ENCODE data around the gene PROB1. TPM values are rescaled to one million over a fixed set of nuclear protein-coding genes. Genes with fewer than 3 reads are reported as not detected.

PROB1 gene
- total RNA-seq, 4 donors from 2014 or later: 26.8 to 81.4 (median 52.9) TPM

DNA sequence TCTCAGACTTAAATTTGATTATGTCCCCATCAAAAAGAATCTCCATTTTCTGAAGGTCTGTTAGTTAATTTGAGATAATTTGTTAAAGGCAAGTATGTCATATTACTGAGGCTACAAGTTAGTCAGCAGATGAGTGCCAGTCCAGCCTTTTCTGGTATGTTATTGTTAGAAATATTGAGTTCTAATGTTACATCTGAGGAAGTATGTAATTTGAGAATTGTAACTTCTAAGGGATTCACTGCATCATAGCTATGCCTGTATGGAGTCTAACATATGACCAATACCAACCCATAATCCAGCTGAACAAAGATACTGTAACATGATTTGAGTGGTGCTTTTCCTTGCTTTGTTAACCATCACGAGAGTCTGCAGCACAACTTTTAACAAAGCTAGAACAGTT is 25.7 kb downstream of the PROB1 start:
- DNase-seq (no peak), ATAC-seq (no peak)
- intact Hi-C loops (cut with DNase I; ENCODE audit: low total_unique reads): no loop called here
- in situ Hi-C loops (cut with MboI; ENCODE audit: low sequenced_read_pairs in 4 of 4): no loop called here
- no peaks in the 10 kb centered on the region for H3K27me3 ChIP-seq
- H3K36me3 ChIP-seq: peaks cover 0 to 54% of the 10 kb centered on the region in 2 donors
- peaks cover 23 to 33% of the 10 kb centered on the region in 2 donors for H3K4me1 ChIP-seq
- no peak overlapping the region for H3K4me3 ChIP-seq
- peak overlapping the region; percentile 40 to 63 (median 54) for H3K27ac ChIP-seq
- TF ChIP-seq, protein P1, sequence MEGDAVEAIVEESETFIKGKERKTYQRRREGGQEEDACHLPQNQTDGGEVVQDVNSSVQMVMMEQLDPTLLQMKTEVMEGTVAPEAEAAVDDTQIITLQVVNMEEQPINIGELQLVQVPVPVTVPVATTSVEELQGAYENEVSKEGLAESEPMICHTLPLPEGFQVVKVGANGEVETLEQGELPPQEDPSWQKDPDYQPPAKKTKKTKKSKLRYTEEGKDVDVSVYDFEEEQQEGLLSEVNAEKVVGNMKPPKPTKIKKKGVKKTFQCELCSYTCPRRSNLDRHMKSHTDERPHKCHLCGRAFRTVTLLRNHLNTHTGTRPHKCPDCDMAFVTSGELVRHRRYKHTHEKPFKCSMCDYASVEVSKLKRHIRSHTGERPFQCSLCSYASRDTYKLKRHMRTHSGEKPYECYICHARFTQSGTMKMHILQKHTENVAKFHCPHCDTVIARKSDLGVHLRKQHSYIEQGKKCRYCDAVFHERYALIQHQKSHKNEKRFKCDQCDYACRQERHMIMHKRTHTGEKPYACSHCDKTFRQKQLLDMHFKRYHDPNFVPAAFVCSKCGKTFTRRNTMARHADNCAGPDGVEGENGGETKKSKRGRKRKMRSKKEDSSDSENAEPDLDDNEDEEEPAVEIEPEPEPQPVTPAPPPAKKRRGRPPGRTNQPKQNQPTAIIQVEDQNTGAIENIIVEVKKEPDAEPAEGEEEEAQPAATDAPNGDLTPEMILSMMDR (IDR thresholded peaks at IDR 0.05 in 4 of 5, conservative IDR thresholded peaks at IDR 0.05 in 1 of 5): no peak
- TF ChIP-seq POLR2A (IDR thresholded peaks at IDR 0.05): no peak
- H3K9me3 ChIP-seq: no peaks in the 10 kb centered on the region

DNA sequence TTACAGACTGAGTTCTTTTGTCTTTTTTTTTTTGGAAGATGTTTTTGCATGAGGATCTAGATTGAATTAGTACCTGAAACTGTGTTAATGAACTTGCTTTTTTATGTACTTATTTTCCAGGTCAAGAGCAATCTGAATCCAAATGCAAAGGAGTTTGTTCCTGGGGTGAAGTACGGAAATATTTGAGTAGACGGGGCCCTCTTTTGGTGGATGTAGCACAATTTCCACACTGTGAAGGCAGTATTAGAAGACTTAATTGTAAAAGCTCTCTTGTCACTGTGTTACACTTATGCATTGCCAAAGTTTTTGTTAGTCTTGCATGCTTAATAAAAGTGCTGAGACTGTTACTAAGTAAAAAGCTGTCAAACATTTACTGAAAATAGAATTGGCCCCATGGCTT is 26.3 kb downstream of the PROB1 start:
- DNase-seq (no peak), ATAC-seq (no peak)
- peaks cover 0 to 59% of the 10 kb centered on the region in 2 donors for H3K36me3 ChIP-seq
- intact Hi-C loops (cut with DNase I; ENCODE audit: low total_unique reads) (no loop called here), in situ Hi-C loops (cut with MboI; ENCODE audit: low sequenced_read_pairs in 4 of 4) (no loop called here)
- TF ChIP-seq, protein P1 (IDR thresholded peaks at IDR 0.05 in 4 of 5, conservative IDR thresholded peaks at IDR 0.05 in 1 of 5): no peak
- no peak for TF ChIP-seq POLR2A (IDR thresholded peaks at IDR 0.05)
- no peaks in the 10 kb centered on the region for H3K27me3 ChIP-seq
- H3K9me3 ChIP-seq: no peaks in the 10 kb centered on the region
- peaks cover 19 to 28% of the 10 kb centered on the region in 2 donors for H3K4me1 ChIP-seq
- H3K27ac ChIP-seq: peak overlapping the region; percentile 40 to 63 (median 54)
- no peak overlapping the region for H3K4me3 ChIP-seq

DNA sequence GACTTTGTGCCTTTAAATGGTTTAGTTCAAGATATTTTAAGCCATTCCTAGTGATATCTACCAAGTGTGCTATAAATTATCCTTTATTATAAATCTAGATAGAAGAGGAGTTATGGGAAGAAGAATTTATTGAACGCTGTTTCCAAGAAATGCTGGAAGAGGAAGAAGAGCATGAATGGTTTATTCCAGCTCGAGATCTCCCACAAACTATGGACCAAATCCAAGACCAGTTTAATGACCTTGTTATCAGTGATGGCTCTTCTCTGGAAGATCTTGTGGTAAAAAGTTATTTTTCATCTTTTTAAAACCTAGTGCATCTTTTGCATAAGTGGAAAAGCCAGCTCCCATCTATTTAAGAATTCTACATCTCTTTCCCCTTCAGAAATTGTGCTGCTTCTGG is 30.4 kb downstream of the PROB1 start:
- Histone ChIP-seq H3K27ac (no peak overlapping the region), H3K27me3 (no peaks in the 10 kb centered on the region), H3K36me3 (peaks cover 0 to 46% of the 10 kb centered on the region in 2 donors), H3K9me3 (no peaks in the 10 kb centered on the region), H3K4me1 (peaks cover 14 to 18% of the 10 kb centered on the region in 2 donors), H3K4me3 (no peak overlapping the region)
- ATAC-seq (no peak), DNase-seq (no peak)
- in situ Hi-C loops (cut with MboI; ENCODE audit: low sequenced_read_pairs in 4 of 4): no loop called here
- TF ChIP-seq POLR2A (IDR thresholded peaks at IDR 0.05): no peak
- TF ChIP-seq, protein P1 (IDR thresholded peaks at IDR 0.05 in 4 of 5, conservative IDR thresholded peaks at IDR 0.05 in 1 of 5): no peak
- intact Hi-C loops (cut with DNase I; ENCODE audit: low total_unique reads): no loop called here

DNA sequence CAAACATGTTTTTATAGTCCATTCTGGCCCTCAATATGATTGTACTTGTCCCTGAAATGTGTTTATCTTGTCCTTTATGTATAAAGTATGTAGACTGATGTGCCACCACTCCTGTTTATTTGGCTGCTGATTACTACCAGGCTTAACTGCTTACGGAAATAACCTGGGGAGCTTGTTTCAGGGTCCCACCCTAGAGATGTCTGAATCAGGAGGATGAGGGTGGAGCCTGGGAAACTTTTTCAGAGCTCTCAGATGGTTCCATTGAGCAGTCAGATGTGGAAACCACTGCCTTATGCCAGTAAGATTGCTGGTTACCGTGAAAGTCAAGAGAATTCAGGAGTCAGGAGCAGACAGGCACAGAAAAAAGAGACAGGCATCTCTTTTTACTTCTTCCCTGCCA is 31.0 kb downstream of the PROB1 start:
- H3K27me3 ChIP-seq: no peaks in the 10 kb centered on the region
- H3K36me3 ChIP-seq: peaks cover 0 to 46% of the 10 kb centered on the region in 2 donors
- no peak for DNase-seq
- no peak for ATAC-seq
- TF ChIP-seq POLR2A (IDR thresholded peaks at IDR 0.05): no peak
- TF ChIP-seq, protein P1 (IDR thresholded peaks at IDR 0.05 in 4 of 5, conservative IDR thresholded peaks at IDR 0.05 in 1 of 5): no peak
- H3K9me3 ChIP-seq: no peaks in the 10 kb centered on the region
- no peak overlapping the region for H3K4me3 ChIP-seq
- in situ Hi-C loops (cut with MboI; ENCODE audit: low sequenced_read_pairs in 4 of 4) (no loop called here), intact Hi-C loops (cut with DNase I; ENCODE audit: low total_unique reads) (no loop called here)
- H3K27ac ChIP-seq: no peak overlapping the region
- H3K4me1 ChIP-seq: peaks cover 9 to 13% of the 10 kb centered on the region in 2 donors

DNA sequence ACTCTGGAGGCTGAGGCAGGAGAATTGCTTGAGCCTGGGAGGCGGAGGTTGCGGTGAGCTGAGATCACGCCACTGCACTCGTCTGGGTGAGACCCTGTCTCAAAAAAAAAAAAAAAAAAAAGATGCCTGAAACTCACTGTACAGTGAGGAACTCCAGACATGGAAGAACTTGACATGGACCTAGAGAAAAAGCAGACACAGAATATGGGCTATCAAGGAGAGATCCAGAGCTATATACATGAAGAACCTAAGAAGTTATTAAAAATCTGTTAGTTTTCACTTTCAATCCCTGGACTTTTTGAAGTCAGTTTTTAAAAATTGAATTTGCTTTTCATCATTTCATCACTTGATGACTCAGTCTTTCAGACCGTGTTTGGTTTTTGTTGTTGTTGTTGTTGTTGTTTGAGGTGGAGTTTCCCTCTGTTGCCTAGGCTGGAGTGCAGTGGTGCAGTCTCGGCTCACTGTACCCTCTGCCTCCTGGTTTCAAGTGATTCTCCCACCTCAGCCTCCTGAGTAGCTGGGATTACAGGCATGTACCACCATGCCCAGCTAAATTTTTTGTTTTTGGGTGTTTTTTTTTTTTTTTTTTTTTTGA is 33.0 kb downstream of the PROB1 start:
- ATAC-seq (no peak), DNase-seq (no peak)
- intact Hi-C loops (cut with DNase I; ENCODE audit: low total_unique reads) (no loop called here), in situ Hi-C loops (cut with MboI; ENCODE audit: low sequenced_read_pairs in 4 of 4) (no loop called here)
- no peaks in the 10 kb centered on the region for H3K9me3 ChIP-seq
- H3K4me1 ChIP-seq: peaks cover 5 to 6% of the 10 kb centered on the region in 2 donors
- H3K27ac ChIP-seq: no peak overlapping the region
- H3K36me3 ChIP-seq: peaks cover 0 to 39% of the 10 kb centered on the region in 2 donors
- no peak overlapping the region for H3K4me3 ChIP-seq
- no peak for TF ChIP-seq POLR2A (IDR thresholded peaks at IDR 0.05)
- TF ChIP-seq, protein P1 (IDR thresholded peaks at IDR 0.05 in 4 of 5, conservative IDR thresholded peaks at IDR 0.05 in 1 of 5): no peak
- no peaks in the 10 kb centered on the region for H3K27me3 ChIP-seq

All from gastrocnemius medialis (tissue), 4 donors.